ENCODE measurements around the gene KRT82. TPM values are rescaled to one million over a fixed set of nuclear protein-coding genes. Genes with fewer than 3 reads are reported as not detected.
A peak's percentile ranks its signal among the peaks of the same experiment; 100 is the strongest.

Gene KRT82
- total RNA-seq, 1 donor: not detected

GRCh38 chr12:52364061-52364460 lies 42.1 kb downstream of the KRT82 start:
- no peak for DNase-seq (ENCODE audit: low read depth in 2 of 3, low spot score in 2 of 3)

DNA sequence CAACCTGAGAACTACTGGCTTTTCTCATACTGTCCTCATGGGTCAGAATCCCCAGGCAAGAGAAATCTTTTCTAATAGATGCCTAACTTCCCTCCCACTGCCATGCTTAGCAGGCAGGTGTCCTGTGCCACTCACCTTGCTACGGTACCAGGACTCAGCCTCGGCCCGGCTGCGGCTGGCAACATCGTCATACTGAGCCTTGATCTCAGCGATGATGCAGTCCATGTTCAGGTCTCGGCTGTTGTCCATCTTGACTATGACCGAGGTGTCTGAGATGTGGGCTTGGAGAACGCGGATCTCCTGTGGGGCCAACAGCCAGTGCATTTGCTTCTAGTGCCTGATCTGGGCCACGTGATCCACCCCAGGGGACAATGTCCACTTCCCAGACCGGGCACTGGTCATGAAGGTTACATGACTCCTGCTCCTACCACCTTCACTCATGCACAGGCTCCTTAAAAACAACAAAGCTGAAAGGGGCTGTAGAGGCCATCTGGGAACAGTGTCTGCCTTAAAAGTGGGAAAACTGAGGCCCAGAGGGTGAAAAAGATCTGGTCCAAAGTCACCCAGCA lies 42.9 kb downstream of the KRT82 start:
- DNase-seq (ENCODE audit: low read depth in 2 of 3, low spot score in 2 of 3): no peak

- DNase-seq (ENCODE audit: low read depth in 2 of 3, low spot score in 2 of 3): no peak
Observed at GRCh38 chr12:52362118-52362726, 43.9 kb downstream of the KRT82 start.

DNA sequence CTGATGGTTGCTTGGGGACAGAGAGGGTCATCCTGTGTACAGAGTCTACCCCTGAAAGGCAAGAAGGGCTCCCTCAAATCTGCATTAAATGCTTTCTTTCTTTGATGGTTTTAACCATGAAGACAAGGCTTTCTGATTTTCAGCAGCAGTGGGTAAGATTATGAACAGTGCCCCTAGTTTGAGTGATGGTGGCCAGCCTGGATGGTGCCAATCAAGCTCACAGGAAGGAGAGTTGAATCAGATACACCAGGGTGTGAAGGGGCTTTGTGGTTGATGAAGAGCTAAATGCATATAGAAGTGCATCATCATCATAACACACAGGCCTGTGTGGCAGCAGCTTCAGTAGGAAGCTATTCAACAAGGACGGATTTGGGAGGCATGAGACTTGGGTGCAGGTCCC lies 44.6 kb downstream of the KRT82 start:
- DNase-seq (ENCODE audit: low read depth in 2 of 3, low spot score in 2 of 3): no peak

- DNase-seq (ENCODE audit: low read depth in 2 of 3, low spot score in 2 of 3): no peak
Observed at GRCh38 chr12:52360663-52361271, 45.4 kb downstream of the KRT82 start.

DNA sequence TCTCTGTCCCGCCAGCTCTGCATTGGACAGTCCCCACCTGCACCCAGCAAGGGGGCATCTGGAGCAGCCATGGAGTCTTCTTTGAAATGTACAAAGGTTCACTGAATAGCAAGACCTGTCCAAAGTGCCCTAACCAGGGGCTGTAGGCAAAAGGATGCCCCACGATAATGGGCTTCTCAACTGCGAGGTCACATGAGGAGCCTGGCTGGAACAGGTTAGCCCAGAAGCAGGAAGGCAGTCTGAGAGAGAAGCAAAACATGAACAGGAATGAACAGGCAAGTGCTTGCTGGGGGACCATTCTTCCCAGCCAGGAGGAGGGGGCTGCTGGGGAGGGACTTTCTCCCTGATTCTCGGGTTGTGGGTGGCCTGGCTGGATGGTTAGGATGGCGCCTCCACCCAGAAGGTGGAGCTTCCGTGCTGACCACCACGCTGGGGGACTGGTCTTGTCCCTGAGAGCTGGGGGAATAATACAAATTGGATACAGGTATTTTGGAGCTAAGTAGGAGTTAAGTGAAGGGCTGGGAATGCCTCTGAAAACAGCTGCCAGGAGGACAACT lies 46.0 kb downstream of the KRT82 start:
- no peak for DNase-seq (ENCODE audit: low read depth in 2 of 3, low spot score in 2 of 3)

GRCh38 chr12:52359621-52360061 lies 46.5 kb downstream of the KRT82 start:
- DNase-seq (ENCODE audit: low read depth in 2 of 3, low spot score in 2 of 3): no peak

- peak in 2 of 3 donors; percentile 8 to 37 for DNase-seq (ENCODE audit: low read depth in 2 of 3, low spot score in 2 of 3)
Observed at GRCh38 chr12:52358575-52359350, 47.4 kb downstream of the KRT82 start.

DNA sequence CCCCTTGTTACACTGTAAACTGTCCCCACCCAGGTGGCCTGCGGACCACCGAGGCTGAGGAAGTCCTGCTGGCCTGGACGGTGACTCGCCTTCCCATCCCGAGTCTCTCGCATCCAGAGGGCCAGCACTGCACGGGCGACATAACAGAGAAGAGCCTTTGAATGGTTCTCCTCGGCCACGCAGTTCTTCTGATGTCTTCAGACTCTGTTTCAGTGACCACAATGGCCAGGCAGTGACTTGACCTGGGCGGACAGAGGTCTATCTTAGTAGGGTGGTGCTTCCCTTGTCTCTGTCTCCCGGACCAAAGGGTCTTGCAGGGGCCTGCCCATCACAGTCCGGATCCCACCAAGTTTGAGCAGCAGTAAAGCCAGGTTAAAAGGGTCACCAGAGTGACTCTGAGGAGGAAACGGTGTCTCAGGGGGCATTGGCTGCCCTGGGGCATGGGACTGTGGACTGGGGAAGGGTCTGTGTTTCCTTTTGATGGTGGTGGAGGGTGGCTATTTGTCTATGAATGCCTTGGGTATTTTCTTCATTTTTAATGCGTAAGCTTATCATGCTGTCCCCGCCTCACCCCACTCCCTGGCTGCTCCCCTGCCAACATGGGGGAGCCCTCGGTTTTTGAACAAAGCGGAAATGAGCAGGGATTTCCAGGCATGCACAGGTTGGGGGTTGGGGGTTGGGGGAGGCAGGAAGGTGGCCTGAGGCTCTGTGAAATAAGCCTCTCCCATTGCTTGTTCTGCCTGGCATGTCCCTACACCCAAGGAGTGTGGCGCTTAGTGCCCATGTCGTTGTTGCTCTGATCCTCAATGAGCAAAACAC lies 49.2 kb downstream of the KRT82 start:
- no peak for DNase-seq (ENCODE audit: low read depth in 2 of 3, low spot score in 2 of 3)

DNA sequence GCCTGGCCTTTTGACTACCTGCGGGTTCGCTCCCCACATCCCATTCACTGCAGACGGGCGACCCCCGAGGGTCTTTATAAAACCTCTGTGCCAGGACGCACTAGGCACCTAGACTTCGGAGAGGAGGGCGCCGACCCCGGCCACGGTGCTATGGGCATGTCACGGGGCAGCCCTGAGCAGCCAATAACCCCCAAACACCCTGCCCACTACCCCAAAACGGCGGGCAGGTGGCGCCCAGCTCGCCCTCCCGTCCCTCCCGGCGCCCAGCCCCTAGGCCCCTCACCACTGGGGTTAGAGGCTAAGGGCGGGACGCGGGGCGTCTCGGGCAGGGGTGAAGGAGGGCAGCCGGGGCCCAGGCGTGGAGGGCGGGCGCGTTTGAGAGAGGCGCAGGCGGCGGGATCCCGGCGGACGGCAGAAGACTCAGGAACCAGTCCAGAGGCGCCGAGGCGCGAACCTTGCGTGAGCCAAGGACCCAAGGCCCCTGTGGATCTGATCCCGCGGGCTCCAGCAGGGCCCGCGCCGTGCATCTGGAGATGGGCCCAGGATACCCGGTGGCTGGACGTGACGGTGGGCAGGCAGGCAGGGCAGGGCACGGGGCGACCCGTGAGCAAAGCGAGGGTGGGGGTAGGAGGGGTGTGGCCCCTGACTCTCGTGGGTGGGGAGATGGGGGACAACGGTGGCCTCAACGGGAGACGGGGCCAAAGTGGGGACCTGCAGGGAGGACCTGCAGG lies 49.9 kb downstream of the KRT82 start:
- no peak for DNase-seq (ENCODE audit: low read depth in 2 of 3, low spot score in 2 of 3)

- DNase-seq (ENCODE audit: low read depth in 2 of 3, low spot score in 2 of 3): no peak
Observed at GRCh38 chr12:52355176-52355575, 51.0 kb downstream of the KRT82 start.

GRCh38 chr12:52354200-52354599 lies 51.9 kb downstream of the KRT82 start:
- no peak for DNase-seq (ENCODE audit: low read depth in 2 of 3, low spot score in 2 of 3)

- no peak for DNase-seq (ENCODE audit: low read depth in 2 of 3, low spot score in 2 of 3)
Observed at GRCh38 chr12:52353766-52354165, 52.4 kb downstream of the KRT82 start.

DNA sequence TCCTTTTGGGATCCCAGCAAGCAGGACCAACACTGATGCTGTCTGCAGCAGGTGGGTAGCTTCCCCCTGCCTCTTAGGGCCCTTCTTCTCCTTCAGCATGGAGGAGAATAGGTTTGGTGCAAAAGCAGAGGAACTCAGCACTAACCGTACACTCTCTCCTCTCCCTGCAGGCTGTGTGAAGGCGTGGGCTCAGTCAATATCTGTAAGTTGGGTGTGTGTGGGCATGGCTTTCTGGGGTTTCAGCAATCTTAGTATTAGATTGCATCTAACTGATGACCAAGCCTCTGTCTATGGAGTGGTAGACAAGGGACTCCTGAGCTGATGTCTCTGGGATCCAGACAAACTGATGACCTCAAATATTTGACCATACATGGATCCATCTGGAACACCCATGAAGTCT lies 53.2 kb downstream of the KRT82 start:
- DNase-seq (ENCODE audit: low read depth in 2 of 3, low spot score in 2 of 3): no peak

DNA sequence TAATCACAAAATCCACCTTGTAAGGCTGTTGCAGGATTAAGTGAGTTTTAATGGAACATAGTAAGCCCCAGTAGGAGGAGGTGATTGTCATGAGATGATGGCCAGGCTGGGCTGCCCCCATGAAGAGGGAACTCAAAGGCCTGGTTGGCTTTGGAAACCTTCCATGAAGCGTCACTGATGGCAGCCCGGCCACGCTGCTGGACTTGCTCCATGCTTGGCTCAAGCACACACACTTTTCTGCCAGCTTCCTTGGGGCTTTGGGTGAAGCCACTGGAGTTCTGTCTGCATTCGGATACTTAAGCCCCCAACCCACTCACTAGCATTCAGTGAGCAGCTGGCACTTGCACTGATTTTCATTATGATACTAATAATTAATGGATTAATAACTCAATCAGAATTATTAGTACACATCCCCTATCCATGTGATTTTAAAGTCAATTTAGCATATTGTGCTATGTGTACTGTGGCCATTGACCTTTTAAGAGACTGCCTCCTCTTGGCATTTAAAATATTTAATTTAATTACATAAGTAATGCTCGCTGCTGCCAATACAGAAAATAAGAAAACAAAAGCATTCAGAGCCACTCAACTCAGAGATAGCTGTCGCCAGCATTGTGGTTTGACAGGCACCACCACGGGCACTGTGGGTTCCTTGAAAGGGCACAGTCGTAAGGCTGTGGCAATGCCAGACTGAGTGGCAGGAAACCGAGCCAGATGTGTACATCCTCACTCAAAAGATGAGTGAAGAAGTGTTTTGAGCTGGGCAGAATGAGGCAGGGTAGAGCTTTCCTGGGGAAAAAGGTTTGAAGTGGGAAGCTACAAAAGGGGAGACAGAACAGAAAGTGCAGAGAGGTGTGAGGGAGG lies 54.7 kb downstream of the KRT82 start:
- peak; percentile 17 to 79 (median 54) for DNase-seq (ENCODE audit: low read depth in 2 of 3, low spot score in 2 of 3)

DNA sequence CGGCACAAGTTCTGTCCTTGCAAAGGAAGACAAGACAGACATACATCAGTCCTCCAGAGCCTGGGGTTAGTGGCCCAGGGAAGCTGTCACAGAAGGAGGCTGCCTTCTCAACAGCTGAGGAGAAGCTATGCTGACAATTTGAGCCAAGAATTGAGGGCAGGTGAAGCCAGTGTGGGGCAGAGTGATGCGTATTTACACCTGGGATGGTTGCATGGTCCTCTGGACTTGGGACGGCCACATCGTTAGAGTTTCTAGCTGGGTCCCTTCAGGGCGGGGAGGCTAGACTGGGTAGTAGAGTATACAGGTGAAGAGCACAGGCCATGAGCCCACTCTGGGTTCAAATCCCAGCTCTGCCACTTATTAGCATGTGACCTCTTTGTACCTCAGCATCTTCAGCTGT lies 55.3 kb downstream of the KRT82 start:
- no peak for DNase-seq (ENCODE audit: low read depth in 2 of 3, low spot score in 2 of 3)

GRCh38 chr12:52350021-52350620 lies 56.0 kb downstream of the KRT82 start:
- no peak for DNase-seq (ENCODE audit: low read depth in 2 of 3, low spot score in 2 of 3)

GRCh38 chr12:52349196-52349595 lies 56.9 kb downstream of the KRT82 start:
- DNase-seq (ENCODE audit: low read depth in 2 of 3, low spot score in 2 of 3): no peak

Measured in hematopoietic multipotent progenitor cell (in vitro differentiated cells).